H1 (cell line): ENCODE results near the gene TM4SF1.

Experiments used
- RNF2 ChIP-seq: fragments of 200-900, 300-1000 bp; sonication (generic); IDR thresholded peaks from 2 replicates; pipeline ENCODE4 v1.7.1; 2016; ENCODE audit warnings: borderline replicate concordance, low read depth, mild to moderate bottlenecking, antibody characterized with exemption, low read length; ENCODE audit not compliant: poor library complexity, severe bottlenecking; ENCODE audit errors: missing control alignments
- ZNF274 ChIP-seq: IDR thresholded peaks from 2 replicates; pipeline ENCODE4 v1.7.0; 2012; ENCODE audit warnings: low read length, borderline replicate concordance; ENCODE audit errors: extremely low read depth
- TF ChIP-seq, protein P1 (sequence below), 3 experiments: IDR thresholded peaks; 1 replicate in 2 of 3; 2 replicates in 1 of 3; pipeline versions ENCODE4 v1.5.1 to v1.6.1; 2011; ENCODE audit warnings: low read length in 3 of 3, mild to moderate bottlenecking in 3 of 3, inconsistent platforms in 2 of 3, low read depth in 1 of 3, moderate library complexity in 1 of 3; ENCODE audit not compliant: insufficient read depth in 1 of 3; ENCODE audit errors: control extremely low read depth in 1 of 3

GRCh38 chr3:149332771-149333170, 44.7 kb downstream of the TM4SF1 start:
- TF ChIP-seq ZNF274 (no peak), RNF2 (no peak)
- TF ChIP-seq, protein P1, sequence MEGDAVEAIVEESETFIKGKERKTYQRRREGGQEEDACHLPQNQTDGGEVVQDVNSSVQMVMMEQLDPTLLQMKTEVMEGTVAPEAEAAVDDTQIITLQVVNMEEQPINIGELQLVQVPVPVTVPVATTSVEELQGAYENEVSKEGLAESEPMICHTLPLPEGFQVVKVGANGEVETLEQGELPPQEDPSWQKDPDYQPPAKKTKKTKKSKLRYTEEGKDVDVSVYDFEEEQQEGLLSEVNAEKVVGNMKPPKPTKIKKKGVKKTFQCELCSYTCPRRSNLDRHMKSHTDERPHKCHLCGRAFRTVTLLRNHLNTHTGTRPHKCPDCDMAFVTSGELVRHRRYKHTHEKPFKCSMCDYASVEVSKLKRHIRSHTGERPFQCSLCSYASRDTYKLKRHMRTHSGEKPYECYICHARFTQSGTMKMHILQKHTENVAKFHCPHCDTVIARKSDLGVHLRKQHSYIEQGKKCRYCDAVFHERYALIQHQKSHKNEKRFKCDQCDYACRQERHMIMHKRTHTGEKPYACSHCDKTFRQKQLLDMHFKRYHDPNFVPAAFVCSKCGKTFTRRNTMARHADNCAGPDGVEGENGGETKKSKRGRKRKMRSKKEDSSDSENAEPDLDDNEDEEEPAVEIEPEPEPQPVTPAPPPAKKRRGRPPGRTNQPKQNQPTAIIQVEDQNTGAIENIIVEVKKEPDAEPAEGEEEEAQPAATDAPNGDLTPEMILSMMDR (IDR thresholded peaks at IDR 0.05; ENCODE audit: control extremely low read depth in 1 of 3, insufficient read depth in 1 of 3, low read depth in 1 of 3, low read length in 3 of 3): no peak
